Measurements from ENCODE around the gene JMJD7.

DNA sequence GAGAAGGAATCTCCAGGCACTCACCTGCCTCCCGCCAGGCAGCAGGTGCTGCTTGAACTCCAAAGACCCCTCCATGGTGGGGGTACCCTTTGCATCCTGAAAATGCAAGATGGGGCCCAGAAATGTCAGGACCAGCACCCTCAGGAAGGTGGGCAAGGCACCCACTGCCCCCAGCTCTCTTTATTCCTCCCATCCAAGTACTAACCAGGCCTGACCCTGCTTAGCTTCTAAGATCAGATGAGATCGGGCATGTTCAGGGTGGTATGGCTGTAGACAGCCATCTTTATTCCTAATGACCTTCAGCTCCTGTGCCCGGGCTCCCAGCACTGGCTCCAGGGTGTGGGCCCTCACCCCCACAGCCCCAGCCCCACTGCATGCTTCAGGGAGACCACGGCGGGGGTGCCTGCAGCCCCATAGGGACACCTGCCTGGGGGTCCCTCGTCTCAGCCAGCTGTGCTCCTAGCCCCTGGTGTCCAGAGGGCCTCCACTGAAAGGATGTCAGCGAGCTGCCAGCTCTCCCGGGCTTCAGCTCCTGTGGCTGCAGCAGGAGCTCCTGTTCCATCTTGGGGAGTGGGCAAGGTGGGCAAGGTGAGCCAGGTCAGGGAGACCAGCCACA is 24.0 kb downstream of the JMJD7 start:
- TF ChIP-seq, protein P1, sequence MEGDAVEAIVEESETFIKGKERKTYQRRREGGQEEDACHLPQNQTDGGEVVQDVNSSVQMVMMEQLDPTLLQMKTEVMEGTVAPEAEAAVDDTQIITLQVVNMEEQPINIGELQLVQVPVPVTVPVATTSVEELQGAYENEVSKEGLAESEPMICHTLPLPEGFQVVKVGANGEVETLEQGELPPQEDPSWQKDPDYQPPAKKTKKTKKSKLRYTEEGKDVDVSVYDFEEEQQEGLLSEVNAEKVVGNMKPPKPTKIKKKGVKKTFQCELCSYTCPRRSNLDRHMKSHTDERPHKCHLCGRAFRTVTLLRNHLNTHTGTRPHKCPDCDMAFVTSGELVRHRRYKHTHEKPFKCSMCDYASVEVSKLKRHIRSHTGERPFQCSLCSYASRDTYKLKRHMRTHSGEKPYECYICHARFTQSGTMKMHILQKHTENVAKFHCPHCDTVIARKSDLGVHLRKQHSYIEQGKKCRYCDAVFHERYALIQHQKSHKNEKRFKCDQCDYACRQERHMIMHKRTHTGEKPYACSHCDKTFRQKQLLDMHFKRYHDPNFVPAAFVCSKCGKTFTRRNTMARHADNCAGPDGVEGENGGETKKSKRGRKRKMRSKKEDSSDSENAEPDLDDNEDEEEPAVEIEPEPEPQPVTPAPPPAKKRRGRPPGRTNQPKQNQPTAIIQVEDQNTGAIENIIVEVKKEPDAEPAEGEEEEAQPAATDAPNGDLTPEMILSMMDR (conservative IDR thresholded peaks at IDR 0.05) = no peak
- no peak for TF ChIP-seq EZH2 (IDR thresholded peaks at IDR 0.05; ENCODE audit: low read depth)
